Calu3 (cell line): ENCODE data around the gene NKAPL. TPM values are rescaled to one million over a fixed set of nuclear protein-coding genes. Genes with fewer than 3 reads are reported as not detected.

Experiments used
- BruUV-seq: library from RNA; stranded (reverse); fragments of 400-500 nt; replicated peaks from 2 replicates; lab custom pipeline; 2021; lab: Mats Ljungman, UMichigan
- CTCF ChIA-PET: fragments of 300-600 bp; sonication (Branson Sonifier 250); formaldehyde crosslinking; loops from one replicate; lab custom pipeline; 2022; ENCODE audit warnings: antibody characterized with exemption; lab: Charles Lee
- DNase-seq: peaks from one replicate; pipeline ENCODE4 v3.0.0; 2022
- H3K27ac Mint-ChIP-seq: one replicate; pipeline ENCODE4 v1.8.0; 2022; ENCODE audit warnings: mixed read lengths; ENCODE audit not compliant: unreplicated experiment
- H3K27me3 Mint-ChIP-seq: one replicate; pipeline ENCODE4 v1.8.0; 2022; ENCODE audit warnings: mixed read lengths; ENCODE audit not compliant: unreplicated experiment
- H3K36me3 Mint-ChIP-seq: one replicate; pipeline ENCODE4 v1.8.0; 2022; ENCODE audit warnings: mild to moderate bottlenecking, moderate library complexity, mixed read lengths; ENCODE audit not compliant: insufficient read depth, unreplicated experiment
- H3K4me1 Mint-ChIP-seq: one replicate; pipeline ENCODE4 v1.8.0; 2022; ENCODE audit warnings: mild to moderate bottlenecking, low read depth, mixed read lengths; ENCODE audit not compliant: unreplicated experiment
- H3K4me3 Mint-ChIP-seq: one replicate; pipeline ENCODE4 v1.8.0; 2022; ENCODE audit warnings: mild to moderate bottlenecking, low read depth, moderate library complexity, mixed read lengths; ENCODE audit not compliant: unreplicated experiment
- H3K9me3 Mint-ChIP-seq: one replicate; pipeline ENCODE4 v1.8.0; 2022; ENCODE audit warnings: low read depth, mixed read lengths; ENCODE audit not compliant: unreplicated experiment
- CTCF ChIP-seq: fragments of 200-600 bp; IDR thresholded peaks from one replicate; pipeline ENCODE4 v1.8.0; 2022; ENCODE audit warnings: antibody characterized with exemption; ENCODE audit not compliant: unreplicated experiment
- intact Hi-C: fragments of 100-400 bp; cut with micrococcal nuclease; formaldehyde crosslinking; loops from one replicate; pipeline ENCODE4 v1.10.0; 2022; ENCODE audit not compliant: unreplicated experiment
- total RNA-seq: library from RNA; stranded (reverse); gene quantifications from 2 replicates; pipeline ENCODE4 v1.2.3, GENCODE V29; 2022

Gene NKAPL
- total RNA-seq, 1 experiment from 2014 or later = not detected

GRCh38 chr6:28239636-28240035 lies 19.5 kb upstream of the NKAPL start:
- no TSS peak for BruUV-seq
- Mint-ChIP-seq H3K9me3 (peaks cover 3% of the 10 kb centered on the region), H3K4me1 (no peaks in the 10 kb centered on the region), H3K27ac (no peak overlapping the region), H3K27me3 (no peaks in the 10 kb centered on the region), H3K36me3 (peaks cover 14% of the 10 kb centered on the region), H3K4me3 (no peak overlapping the region)
- intact Hi-C loops = no loop called here
- DNase-seq = no peak
- TF ChIP-seq CTCF = no peak
- CTCF ChIA-PET = no interaction called here

- no peak for TF ChIP-seq CTCF
- Mint-ChIP-seq H3K4me1 (no peaks in the 10 kb centered on the region), H3K27ac (no peak overlapping the region), H3K36me3 (peaks cover 14% of the 10 kb centered on the region), H3K9me3 (peaks cover 3% of the 10 kb centered on the region), H3K27me3 (no peaks in the 10 kb centered on the region), H3K4me3 (no peak overlapping the region)
- intact Hi-C loops = no loop called here
- DNase-seq = no peak
- CTCF ChIA-PET = no interaction called here
- no TSS peak for BruUV-seq
These were observed 18.6 kb upstream of the NKAPL start for GRCh38 chr6:28240471-28240870.

GRCh38 chr6:28243946-28244345 lies 15.2 kb upstream of the NKAPL start:
- intact Hi-C loops = no loop called here
- no peaks in the 10 kb centered on the region for H3K27me3 Mint-ChIP-seq
- no peak overlapping the region for H3K4me3 Mint-ChIP-seq
- no peak overlapping the region for H3K27ac Mint-ChIP-seq
- DNase-seq = no peak
- CTCF ChIA-PET = no interaction called here
- H3K9me3 Mint-ChIP-seq = no peaks in the 10 kb centered on the region
- no peak for TF ChIP-seq CTCF
- no peaks in the 10 kb centered on the region for H3K4me1 Mint-ChIP-seq
- BruUV-seq = no TSS peak
- peaks cover 14% of the 10 kb centered on the region for H3K36me3 Mint-ChIP-seq

- no peak overlapping the region for H3K27ac Mint-ChIP-seq
- no peaks in the 10 kb centered on the region for H3K9me3 Mint-ChIP-seq
- no peaks in the 10 kb centered on the region for H3K27me3 Mint-ChIP-seq
- DNase-seq = no peak
- no peak overlapping the region for H3K4me3 Mint-ChIP-seq
- H3K4me1 Mint-ChIP-seq = no peaks in the 10 kb centered on the region
- TSS peak; percentile 8 for BruUV-seq
- peaks cover 14% of the 10 kb centered on the region for H3K36me3 Mint-ChIP-seq
- CTCF ChIA-PET = no interaction called here
- TF ChIP-seq CTCF = no peak
- intact Hi-C loops = no loop called here
These were observed 13.7 kb upstream of the NKAPL start for GRCh38 chr6:28245206-28245941.
